ENCODE measurements around the gene BAIAP2L1. TPM values are rescaled to one million over a fixed set of nuclear protein-coding genes. Genes with fewer than 3 reads are reported as not detected.

Gene BAIAP2L1
- total and polyA plus RNA-seq, 2 of the 8 experiments (the other 6 are each of a cell fraction or from before 2014, with no cell fraction given): 19.2 to 42.9 TPM

DNA sequence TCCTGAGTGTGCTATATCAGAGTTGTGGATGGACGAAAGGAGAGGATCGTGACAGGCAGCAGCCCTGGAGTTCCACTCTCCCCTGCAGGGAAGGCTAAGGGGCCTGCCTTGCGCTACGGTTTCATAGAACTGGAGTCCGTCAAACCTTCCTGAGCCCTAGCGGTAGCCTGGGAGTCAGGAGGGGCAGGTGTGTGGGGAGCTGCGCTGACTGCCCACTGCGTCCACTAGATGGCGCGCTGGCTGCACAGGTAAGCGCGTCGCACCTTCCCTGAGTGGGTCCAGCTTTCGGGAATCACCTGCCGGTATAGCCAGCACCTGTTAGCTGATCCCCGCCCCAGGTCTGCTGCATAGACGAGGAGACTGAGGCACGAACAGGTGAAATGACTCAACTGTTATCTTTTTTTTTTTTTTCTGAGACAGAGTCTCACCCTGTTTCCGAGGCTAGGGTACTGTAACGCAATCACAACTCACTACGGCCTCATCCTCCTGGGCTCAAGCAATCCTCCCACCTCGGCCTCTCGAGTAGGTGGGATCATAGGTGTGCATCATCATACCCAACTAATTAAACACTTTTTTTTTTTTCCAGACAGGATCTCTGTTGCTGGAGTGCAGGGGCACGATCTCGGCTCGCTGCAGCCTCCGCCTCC lies 20.2 kb upstream of the BAIAP2L1 start (continued):
- TF ChIP-seq EP300 (IDR thresholded peaks at IDR 0.05; ENCODE audit: borderline replicate concordance in 1 of 2, low read depth in 2 of 2, low read length in 2 of 2) (no peak), SUZ12 (IDR thresholded peaks at IDR 0.05; ENCODE audit: low read length) (no peak), SP1 (IDR thresholded peaks at IDR 0.05; ENCODE audit: low read depth, low read length) (no peak), GTF2F1 (IDR thresholded peaks at IDR 0.05; ENCODE audit: borderline replicate concordance, low read depth, low read length) (no peak), TAF1 (IDR thresholded peaks at IDR 0.05; ENCODE audit: low read depth, low read length) (no peak), KDM1A (IDR thresholded peaks at IDR 0.05; ENCODE audit: borderline replicate concordance, low read length) (no peak), TAF7 (optimal IDR thresholded peaks at IDR 0.05; ENCODE audit: borderline replicate concordance, low read depth, low read length) (no peak), TBP (IDR thresholded peaks at IDR 0.05; ENCODE audit: low read depth, low read length) (no peak), POU5F1 (IDR thresholded peaks at IDR 0.05; ENCODE audit: low read depth, low read length) (no peak), CTBP2 (IDR thresholded peaks at IDR 0.05; ENCODE audit: borderline replicate concordance, insufficient read depth, insufficient read length, low read length) (no peak), ZNF274 (IDR thresholded peaks at IDR 0.05; ENCODE audit: borderline replicate concordance, extremely low read depth, low read length) (no peak), NRF1 (IDR thresholded peaks at IDR 0.05; ENCODE audit: low read depth, low read length) (no peak), FOSL1 (IDR thresholded peaks at IDR 0.05; ENCODE audit: insufficient read depth, low read depth, low read length) (no peak), RAD21 (IDR thresholded peaks at IDR 0.05 in 1 of 2, conservative IDR thresholded peaks at IDR 0.05 in 1 of 2; ENCODE audit: low read depth in 2 of 2, low read length in 2 of 2) (peak; percentile 95 to 99), CBX8 (IDR thresholded peaks at IDR 0.05; ENCODE audit: borderline replicate concordance, low read depth, low read length) (no peak), TEAD4 (IDR thresholded peaks at IDR 0.05; ENCODE audit: low read depth, low read length) (0 out of 2 replicates have a peak, but pooled peaks have one; percentile 9), GABPA (IDR thresholded peaks at IDR 0.05; ENCODE audit: borderline replicate concordance, insufficient read depth, low read length) (no peak), CHD2 (IDR thresholded peaks at IDR 0.05; ENCODE audit: low read length) (no peak)
- TF ChIP-seq, protein P1, sequence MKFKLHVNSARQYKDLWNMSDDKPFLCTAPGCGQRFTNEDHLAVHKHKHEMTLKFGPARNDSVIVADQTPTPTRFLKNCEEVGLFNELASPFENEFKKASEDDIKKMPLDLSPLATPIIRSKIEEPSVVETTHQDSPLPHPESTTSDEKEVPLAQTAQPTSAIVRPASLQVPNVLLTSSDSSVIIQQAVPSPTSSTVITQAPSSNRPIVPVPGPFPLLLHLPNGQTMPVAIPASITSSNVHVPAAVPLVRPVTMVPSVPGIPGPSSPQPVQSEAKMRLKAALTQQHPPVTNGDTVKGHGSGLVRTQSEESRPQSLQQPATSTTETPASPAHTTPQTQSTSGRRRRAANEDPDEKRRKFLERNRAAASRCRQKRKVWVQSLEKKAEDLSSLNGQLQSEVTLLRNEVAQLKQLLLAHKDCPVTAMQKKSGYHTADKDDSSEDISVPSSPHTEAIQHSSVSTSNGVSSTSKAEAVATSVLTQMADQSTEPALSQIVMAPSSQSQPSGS (IDR thresholded peaks at IDR 0.05; ENCODE audit: low read length): no peak
- TF ChIP-seq, protein P2, sequence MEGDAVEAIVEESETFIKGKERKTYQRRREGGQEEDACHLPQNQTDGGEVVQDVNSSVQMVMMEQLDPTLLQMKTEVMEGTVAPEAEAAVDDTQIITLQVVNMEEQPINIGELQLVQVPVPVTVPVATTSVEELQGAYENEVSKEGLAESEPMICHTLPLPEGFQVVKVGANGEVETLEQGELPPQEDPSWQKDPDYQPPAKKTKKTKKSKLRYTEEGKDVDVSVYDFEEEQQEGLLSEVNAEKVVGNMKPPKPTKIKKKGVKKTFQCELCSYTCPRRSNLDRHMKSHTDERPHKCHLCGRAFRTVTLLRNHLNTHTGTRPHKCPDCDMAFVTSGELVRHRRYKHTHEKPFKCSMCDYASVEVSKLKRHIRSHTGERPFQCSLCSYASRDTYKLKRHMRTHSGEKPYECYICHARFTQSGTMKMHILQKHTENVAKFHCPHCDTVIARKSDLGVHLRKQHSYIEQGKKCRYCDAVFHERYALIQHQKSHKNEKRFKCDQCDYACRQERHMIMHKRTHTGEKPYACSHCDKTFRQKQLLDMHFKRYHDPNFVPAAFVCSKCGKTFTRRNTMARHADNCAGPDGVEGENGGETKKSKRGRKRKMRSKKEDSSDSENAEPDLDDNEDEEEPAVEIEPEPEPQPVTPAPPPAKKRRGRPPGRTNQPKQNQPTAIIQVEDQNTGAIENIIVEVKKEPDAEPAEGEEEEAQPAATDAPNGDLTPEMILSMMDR (IDR thresholded peaks at IDR 0.05; ENCODE audit: control extremely low read depth in 1 of 3, insufficient read depth in 1 of 3, low read depth in 1 of 3, low read length in 3 of 3): peak; percentile 99 to 100 (median 100)
